Measurements from ENCODE around the gene ACOX1.

- TF ChIP-seq SRF (IDR thresholded peaks at IDR 0.05; ENCODE audit: low read depth): no peak
- TF ChIP-seq CTCF (IDR thresholded peaks at IDR 0.05 in 2 of 3, conservative IDR thresholded peaks at IDR 0.05 in 1 of 3; ENCODE audit: borderline replicate concordance in 1 of 3, insufficient read depth in 1 of 3, low read depth in 2 of 3, low read length in 2 of 3): no peak
- TF ChIP-seq REST (IDR thresholded peaks at IDR 0.05; ENCODE audit: low read depth): no peak
- no peak for TF ChIP-seq POLR2A (IDR thresholded peaks at IDR 0.05; ENCODE audit: borderline replicate concordance, extremely low read depth, insufficient read depth, insufficient read length)
- no peak for TF ChIP-seq MAX (IDR thresholded peaks at IDR 0.05)
- TF ChIP-seq ELF1 (IDR thresholded peaks at IDR 0.05; ENCODE audit: borderline replicate concordance, low read depth): no peak
These were observed 35.5 kb downstream of the ACOX1 start for GRCh38 chr17:75943491-75943890.

All from HCT116 (cell line).